Kidney (tissue), 14 donors: ENCODE results near the gene HYKK. TPM values are rescaled to one million over a fixed set of nuclear protein-coding genes. Genes with fewer than 3 reads are reported as not detected.

Experiments
- DNase-seq, 5 donors: peaks; one replicate each; pipeline ENCODE4 v3.0.0-alpha.2; 2013 to 2020
- FAIRE-seq: peaks from 2 replicates; lab custom pipeline; 2012; peaks lifted over from hg19 to GRCh38; lab: Jason Lieb, UNC
- H3K27ac ChIP-seq, 2 donors: one replicate each; pipeline ENCODE4 v1.7.0; 2013; ENCODE audit warnings: low read depth in 2 of 2, low read length in 2 of 2, inconsistent platforms in 1 of 2
- H3K27me3 ChIP-seq: one replicate; pipeline ENCODE4 v1.7.1; 2013; ENCODE audit warnings: low read length, inconsistent platforms; ENCODE audit not compliant: control insufficient read depth, insufficient read depth
- H3K36me3 ChIP-seq, 3 donors: one replicate each; pipeline versions ENCODE4 v1.7.0 to v1.7.1; 2013; ENCODE audit warnings: low read length in 3 of 3, control low read depth in 1 of 3, inconsistent platforms in 1 of 3; ENCODE audit not compliant: insufficient read depth in 3 of 3, control insufficient read depth in 2 of 3
- H3K4me1 ChIP-seq, 3 donors: one replicate each; pipeline versions ENCODE4 v1.7.0 to v1.7.1; 2013; ENCODE audit warnings: low read length in 3 of 3, inconsistent platforms in 1 of 3, low read depth in 1 of 3; ENCODE audit not compliant: control insufficient read depth in 2 of 3, insufficient read depth in 2 of 3
- H3K4me3 ChIP-seq, 3 donors: one replicate each; pipeline versions ENCODE4 v1.7.0 to v1.8.1; 2013; ENCODE audit warnings: low read length in 3 of 3, control low read depth in 1 of 3, inconsistent platforms in 1 of 3
- H3K9ac ChIP-seq, 3 donors: one replicate each; pipeline versions ENCODE4 v1.7.0 to v1.7.1; 2013; ENCODE audit warnings: low read length in 3 of 3, control low read depth in 1 of 3, inconsistent platforms in 1 of 3
- H3K9me3 ChIP-seq, 3 donors: one replicate each; pipeline versions ENCODE4 v1.7.0 to v1.7.1; 2013; ENCODE audit warnings: low read length in 3 of 3, control low read depth in 1 of 3, inconsistent platforms in 1 of 3; ENCODE audit not compliant: control insufficient read depth in 2 of 3, insufficient read depth in 1 of 3
- CTCF ChIP-seq: IDR thresholded peaks from 3 replicates; pipeline ENCODE4 v1.5.1; 2012; ENCODE audit warnings: mild to moderate bottlenecking, moderate library complexity, borderline replicate concordance; ENCODE audit not compliant: insufficient read depth; ENCODE audit errors: extremely low read depth
- intact Hi-C: fragments of 100-400 bp; cut with DNase I; formaldehyde crosslinking; loops from one replicate; pipeline ENCODE4 v1.11.1; 2022
- polyA plus RNA-seq: library from polyadenylated mRNA; stranded (reverse); fragments of 350-450 nt; fragmentation: Illumina TruSeq; extraction: RNeasy Lipid Tissue Mini Kit (QIAGEN cat#74804); gene quantifications from one replicate; pipeline ENCODE4 v1.2.3, GENCODE V29; 2014; ENCODE audit warnings: low read depth, low replicate concordance; ENCODE audit not compliant: insufficient read depth
- total RNA-seq: library from RNA; stranded (reverse); fragmentation: NEBNext Ultra II Directional; extraction: Animal tissue kit (Norgen Biotek cat#: 25700); gene quantifications from one replicate; pipeline ENCODE4 v1.2.1, GENCODE V29; 2021
- donor health status: control.
- donor health status: control.
- donor health status: control.
- donor health status: control.
- donor health status: control.
- donor health status: DM: yes; HTN: yes; CAD: no.
- donor health status: Normal renal cell carcinoma (clear cell type).

HYKK gene
- total and polyA plus RNA-seq, 2 donors from 2014 or later = 5.8 to 14.3 TPM

DNA sequence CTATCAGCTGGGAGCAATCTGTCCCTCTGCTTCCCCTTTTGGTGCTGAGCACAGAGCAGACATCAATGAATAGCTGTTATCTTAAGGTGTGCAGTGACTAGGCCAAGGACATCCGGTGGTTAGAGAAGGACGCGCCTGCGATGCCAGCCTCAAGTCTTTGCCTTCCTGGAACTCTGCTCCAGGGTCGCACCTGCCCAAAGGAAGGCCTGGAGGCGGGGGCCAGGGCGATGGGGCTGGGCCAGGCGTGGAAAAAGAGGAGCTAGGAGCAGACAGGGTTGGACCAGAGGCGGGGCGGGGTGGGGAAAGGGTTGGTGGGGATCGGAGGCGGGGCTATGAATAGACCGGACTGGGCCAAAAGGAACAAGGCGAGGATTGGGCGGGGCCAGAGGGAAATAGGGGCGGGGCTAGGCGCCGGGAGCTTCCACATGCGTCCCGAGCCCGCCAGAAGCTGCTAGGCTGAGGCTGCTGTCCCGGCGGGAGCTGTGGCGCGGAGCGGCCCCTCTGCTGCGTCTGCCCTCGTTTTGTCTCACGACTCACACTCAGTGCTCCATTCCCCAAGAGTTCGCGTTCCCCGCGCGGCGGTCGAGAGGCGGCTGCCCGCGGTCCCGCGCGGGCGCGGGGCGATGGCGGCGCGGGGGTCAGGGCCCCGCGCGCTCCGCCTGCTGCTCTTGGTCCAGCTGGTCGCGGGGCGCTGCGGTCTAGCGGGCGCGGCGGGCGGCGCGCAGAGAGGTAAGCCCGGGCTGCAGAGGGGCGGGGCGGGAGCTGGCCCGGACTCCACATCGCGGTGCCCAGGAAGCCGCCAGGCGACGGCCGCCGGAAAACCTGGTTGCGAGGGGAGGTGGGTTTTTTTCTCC is 57.9 kb downstream of the HYKK start, which contains the start of gene CHRNA5:
TSS of gene CHRNA5 (plus strand) at position 424 of the 854 bp plus-strand sequence. CDS start at position 624, 200 bp downstream.
- FAIRE-seq (no peak), DNase-seq (peak; percentile 90 to 95 (median 94))
- no peak for TF ChIP-seq CTCF
- intact Hi-C loops = no loop called here
- Histone ChIP-seq H3K9me3 (no peaks in the 10 kb centered on the region), H3K36me3 (no peaks in the 10 kb centered on the region), H3K27me3 (no peaks in the 10 kb centered on the region), H3K27ac (no peak within 1 kb of the TSS), H3K9ac (peak within 1 kb of the TSS in 2 of 3 donors; percentile 54 to 62), H3K4me3 (peak within 1 kb of the TSS; percentile 60 to 85 (median 71)), H3K4me1 (peaks cover 0 to 9% (median 7%) of the 10 kb centered on the region in 3 donors)

- Histone ChIP-seq H3K36me3 (no peaks in the 10 kb centered on the region), H3K9me3 (no peaks in the 10 kb centered on the region), H3K27me3 (no peaks in the 10 kb centered on the region), H3K4me1 (peaks cover 0 to 9% (median 7%) of the 10 kb centered on the region in 3 donors), H3K9ac (peak overlapping the region in 2 of 3 donors; percentile 54 to 62), H3K27ac (no peak overlapping the region), H3K4me3 (peak overlapping the region; percentile 60 to 85 (median 71))
- intact Hi-C loops = no loop called here
- DNase-seq (peak in 4 of 5 donors; percentile 40 to 84 (median 53)), FAIRE-seq (no peak)
- TF ChIP-seq CTCF = no peak
These were observed 58.8 kb downstream of the HYKK start for GRCh38 chr15:78565951-78566774.

DNA sequence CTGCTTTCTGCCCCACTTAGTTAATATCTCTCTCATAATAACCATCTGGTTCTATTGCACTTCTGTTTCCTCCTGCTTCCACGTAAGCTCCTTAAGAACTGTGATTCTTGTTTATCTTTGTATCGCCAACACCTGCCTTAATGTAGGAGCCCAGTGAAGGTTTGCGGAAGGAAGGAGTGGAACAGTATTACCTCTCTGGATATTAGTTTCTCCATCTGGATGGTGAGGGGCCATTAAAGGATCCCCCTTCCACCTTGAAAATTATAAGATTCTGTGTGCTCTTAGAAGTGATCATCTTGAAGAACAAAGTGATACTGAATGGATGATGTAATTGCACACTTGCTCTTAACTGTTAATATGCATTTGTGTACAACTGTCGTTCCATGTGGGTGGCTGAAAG is 60.2 kb downstream of the HYKK start:
- no peak for FAIRE-seq
- Histone ChIP-seq H3K27me3 (no peaks in the 10 kb centered on the region), H3K4me1 (peaks cover 0 to 9% (median 7%) of the 10 kb centered on the region in 3 donors), H3K9ac (no peak overlapping the region), H3K9me3 (no peaks in the 10 kb centered on the region), H3K36me3 (no peaks in the 10 kb centered on the region), H3K4me3 (no peak overlapping the region), H3K27ac (no peak overlapping the region)
- no peak for DNase-seq
- no peak for TF ChIP-seq CTCF
- intact Hi-C loops = no loop called here
